ENCODE data around the gene TUBB2A. TPM values are rescaled to one million over a fixed set of nuclear protein-coding genes. Genes with fewer than 3 reads are reported as not detected.
A peak's percentile ranks its signal among the peaks of the same experiment; 100 is the strongest.

TUBB2A gene
- total RNA-seq, 1 experiment from 2014 or later = 291 TPM

GRCh38 chr6:3124667-3125066, 32.7 kb downstream of the TUBB2A start:
- no peak for DNase-seq (ENCODE audit: low spot score)

GRCh38 chr6:3122823-3123182, 34.5 kb downstream of the TUBB2A start:
- DNase-seq (ENCODE audit: low spot score) = no peak

DNA sequence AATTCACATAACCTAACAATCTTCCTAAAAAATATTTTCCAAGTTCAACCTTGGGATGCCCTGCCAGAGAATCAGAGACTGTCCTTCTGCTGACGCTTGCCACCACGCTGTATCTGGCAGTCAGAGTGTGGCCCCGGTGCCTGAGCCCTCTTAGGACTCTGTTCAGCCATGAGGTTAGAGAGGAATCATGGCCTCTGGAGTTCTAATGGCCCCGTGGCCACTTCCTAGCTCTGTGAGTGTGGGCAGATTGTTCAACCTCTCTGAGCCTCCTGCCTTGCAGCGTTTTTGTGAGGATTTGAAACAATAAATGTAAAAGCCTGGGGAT, 36.6 kb downstream of the TUBB2A start:
- DNase-seq (ENCODE audit: low spot score) = no peak

GRCh38 chr6:3119040-3119723, 38.2 kb downstream of the TUBB2A start:
- DNase-seq (ENCODE audit: low spot score) = peak; percentile 48

GRCh38 chr6:3118353-3119039, 38.8 kb downstream of the TUBB2A start, which contains the start of gene BPHL:
TSS of gene BPHL (plus strand) at chr6:3118711. CDS start at chr6:3118741, 30 bp downstream.
- DNase-seq (ENCODE audit: low spot score) = peak; percentile 92

DNA sequence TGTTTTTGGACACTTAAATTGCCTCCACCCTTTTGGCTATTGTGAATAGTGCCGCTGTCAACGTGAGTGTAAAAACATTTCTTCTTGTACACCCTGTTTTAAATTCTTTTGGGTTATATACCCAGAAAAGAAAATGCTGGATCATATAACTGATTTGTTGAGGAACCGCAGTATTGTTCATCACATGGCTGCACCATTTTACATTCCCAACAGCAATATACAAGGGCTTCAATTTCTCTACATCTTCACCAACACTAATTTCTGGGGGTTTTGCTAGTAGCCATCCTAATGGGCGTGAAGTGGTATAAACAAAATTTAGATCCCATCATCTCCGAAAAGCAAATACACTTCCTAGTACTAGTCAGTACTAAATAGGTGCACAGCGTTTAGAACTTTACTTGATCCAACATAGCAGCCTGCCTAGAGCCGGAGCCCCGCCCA, 39.4 kb downstream of the TUBB2A start:
- peak; percentile 4 for DNase-seq (ENCODE audit: low spot score)

DNA sequence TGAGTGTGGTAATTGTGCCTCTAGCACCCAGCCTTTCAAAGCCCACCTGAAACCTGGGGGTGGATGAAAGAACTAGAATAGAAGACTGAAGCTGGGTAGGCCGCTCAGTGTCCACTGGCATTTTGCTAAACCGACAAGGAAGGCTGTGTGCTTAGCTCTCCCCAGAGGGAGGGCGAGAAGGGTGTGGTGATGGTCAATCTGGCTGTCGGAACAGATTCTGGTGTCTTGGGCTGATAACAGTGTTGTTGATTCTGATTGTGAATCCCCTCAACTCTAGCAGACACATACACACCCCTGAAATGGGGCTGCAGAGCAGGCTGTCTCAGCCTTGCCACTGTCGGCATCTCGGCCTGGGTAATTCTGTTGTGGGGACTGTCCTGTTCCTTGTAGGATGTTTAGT, 43.0 kb downstream of the TUBB2A start:
- no peak for DNase-seq (ENCODE audit: low spot score)

GRCh38 chr6:3109761-3110160, 47.6 kb downstream of the TUBB2A start:
- no peak for DNase-seq (ENCODE audit: low spot score)

- DNase-seq (ENCODE audit: low spot score) = no peak
Measured at GRCh38 chr6:3108746-3109414, 48.5 kb downstream of the TUBB2A start.

Other genes with a start within 250 kb of the TUBB2A start
- 121 and 141 TPM in 2 replicates for gene SERPINB6, start 186.0 kb downstream of the TUBB2A start, total RNA-seq (2014; rRNA removed; shearing (Covaris generic))
- gene NQO2, start 157.7 kb downstream of the TUBB2A start, total RNA-seq (2014; rRNA removed; shearing (Covaris generic)) = 61.6 and 74.5 TPM in 2 replicates
- 18.3 TPM in 2 replicates for gene RIPK1, start 89.0 kb downstream of the TUBB2A start, total RNA-seq (2014; rRNA removed; shearing (Covaris generic))
- gene BPHL, start 38.8 kb downstream of the TUBB2A start, total RNA-seq (2014; rRNA removed; shearing (Covaris generic)) = 22.8 and 25.2 TPM in 2 replicates
- 13.0 and 17.1 TPM in 2 replicates for gene TUBB2B, start 70.1 kb upstream of the TUBB2A start, total RNA-seq (2014; rRNA removed; shearing (Covaris generic))
- 23.4 and 38.4 TPM in 2 replicates for gene PSMG4, start 101.4 kb upstream of the TUBB2A start, total RNA-seq (2014; rRNA removed; shearing (Covaris generic))